Measurements from ENCODE around the gene FAM72C. TPM values are rescaled to one million over a fixed set of nuclear protein-coding genes. Genes with fewer than 3 reads are reported as not detected.
"Not testable (repeated sequence)": the region's sequence is repeated elsewhere in the genome, so short reads cannot be mapped to it uniquely, and the experiment has no call there.

Gene FAM72C
- polyA plus RNA-seq (ENCODE audit: insufficient read length in 4 of 4) = 1 to 10 TPM; 1.4 to 4.4 (median 2.6) TPM

GRCh38 chr1:143971924-143972700 lies at the start of gene FAM72C:
Gene FAM72C (minus strand): TSS chr1:143971986. CDS start chr1:143971141, 845 bp downstream.
- DNase-seq (ENCODE audit: low read depth in 4 of 4, low spot score in 2 of 4) = not testable (repeated sequence)

GRCh38 chr1:144020001-144020738 lies 48.4 kb upstream of the FAM72C start:
- DNase-seq (ENCODE audit: low read depth in 4 of 4, low spot score in 2 of 4) = not testable (repeated sequence)

GRCh38 chr1:144019101-144019500 lies 47.3 kb upstream of the FAM72C start:
- DNase-seq (ENCODE audit: low read depth in 4 of 4, low spot score in 2 of 4) = not testable (repeated sequence)

- not testable (repeated sequence) for DNase-seq (ENCODE audit: low read depth in 4 of 4, low spot score in 2 of 4)
Measured at GRCh38 chr1:144015180-144015966, 43.6 kb upstream of the FAM72C start.

GRCh38 chr1:144014528-144014927 lies 42.7 kb upstream of the FAM72C start:
- DNase-seq (ENCODE audit: low read depth in 4 of 4, low spot score in 2 of 4) = not testable (repeated sequence)

- not testable (repeated sequence) for DNase-seq (ENCODE audit: low read depth in 4 of 4, low spot score in 2 of 4)
Measured at GRCh38 chr1:144014121-144014520, 42.3 kb upstream of the FAM72C start.

- DNase-seq (ENCODE audit: low read depth in 4 of 4, low spot score in 2 of 4) = not testable (repeated sequence)
Measured at GRCh38 chr1:144012168-144012733, 40.5 kb upstream of the FAM72C start.

GRCh38 chr1:144009410-144009809 lies 37.6 kb upstream of the FAM72C start:
- not testable (repeated sequence) for DNase-seq (ENCODE audit: low read depth in 4 of 4, low spot score in 2 of 4)

- not testable (repeated sequence) for DNase-seq (ENCODE audit: low read depth in 4 of 4, low spot score in 2 of 4)
Measured at GRCh38 chr1:144004259-144004658, 32.5 kb upstream of the FAM72C start.

- not testable (repeated sequence) for DNase-seq (ENCODE audit: low read depth in 4 of 4, low spot score in 2 of 4)
Measured at GRCh38 chr1:144003306-144004029, 31.7 kb upstream of the FAM72C start.

GRCh38 chr1:144002141-144002881 lies 30.5 kb upstream of the FAM72C start:
- DNase-seq (ENCODE audit: low read depth in 4 of 4, low spot score in 2 of 4) = not testable (repeated sequence)

GRCh38 chr1:144001077-144001476 lies 29.3 kb upstream of the FAM72C start:
- DNase-seq (ENCODE audit: low read depth in 4 of 4, low spot score in 2 of 4) = not testable (repeated sequence)

- not testable (repeated sequence) for DNase-seq (ENCODE audit: low read depth in 4 of 4, low spot score in 2 of 4)
Measured at GRCh38 chr1:143996020-143996419, 24.2 kb upstream of the FAM72C start.

GRCh38 chr1:143993301-143993907 lies 21.6 kb upstream of the FAM72C start:
- not testable (repeated sequence) for DNase-seq (ENCODE audit: low read depth in 4 of 4, low spot score in 2 of 4)

- not testable (repeated sequence) for DNase-seq (ENCODE audit: low read depth in 4 of 4, low spot score in 2 of 4)
Measured at GRCh38 chr1:143990699-143991098, 18.9 kb upstream of the FAM72C start.

- not testable (repeated sequence) for DNase-seq (ENCODE audit: low read depth in 4 of 4, low spot score in 2 of 4)
Measured at GRCh38 chr1:143989719-143990118, 17.9 kb upstream of the FAM72C start.

GRCh38 chr1:143989427-143989712 lies 17.6 kb upstream of the FAM72C start:
- DNase-seq (ENCODE audit: low read depth in 4 of 4, low spot score in 2 of 4) = not testable (repeated sequence)

- not testable (repeated sequence) for DNase-seq (ENCODE audit: low read depth in 4 of 4, low spot score in 2 of 4)
Measured at GRCh38 chr1:143988602-143989426, 17.0 kb upstream of the FAM72C start.
